ENCODE results near the gene EDNRA.

EDNRA gene

DNA sequence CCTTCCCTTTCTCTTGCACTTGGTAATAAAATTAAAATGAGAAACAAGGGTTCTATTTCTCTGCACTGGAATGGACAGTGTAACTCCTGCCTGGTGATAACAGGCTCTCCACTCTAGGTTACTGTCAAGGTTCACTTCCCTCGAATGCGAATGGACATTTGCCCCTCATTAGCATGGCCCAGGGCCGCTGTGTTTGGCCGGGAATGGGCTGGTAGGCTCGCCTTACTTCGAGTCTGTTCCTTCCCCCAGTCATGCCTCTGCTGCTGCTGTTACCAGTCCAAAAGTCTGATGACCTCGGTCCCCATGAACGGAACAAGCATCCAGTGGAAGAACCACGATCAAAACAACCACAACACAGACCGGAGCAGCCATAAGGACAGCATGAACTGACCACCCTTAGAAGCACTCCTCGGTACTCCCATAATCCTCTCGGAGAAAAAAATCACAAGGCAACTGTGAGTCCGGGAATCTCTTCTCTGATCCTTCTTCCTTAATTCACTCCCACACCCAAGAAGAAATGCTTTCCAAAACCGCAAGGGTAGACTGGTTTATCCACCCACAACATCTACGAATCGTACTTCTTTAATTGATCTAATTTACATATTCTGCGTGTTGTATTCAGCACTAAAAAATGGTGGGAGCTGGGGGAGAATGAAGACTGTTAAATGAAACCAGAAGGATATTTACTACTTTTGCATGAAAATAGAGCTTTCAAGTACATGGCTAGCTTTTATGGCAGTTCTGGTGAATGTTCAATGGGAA, 61.5 kb downstream of the EDNRA start:
- no peak for DNase-seq

DNA sequence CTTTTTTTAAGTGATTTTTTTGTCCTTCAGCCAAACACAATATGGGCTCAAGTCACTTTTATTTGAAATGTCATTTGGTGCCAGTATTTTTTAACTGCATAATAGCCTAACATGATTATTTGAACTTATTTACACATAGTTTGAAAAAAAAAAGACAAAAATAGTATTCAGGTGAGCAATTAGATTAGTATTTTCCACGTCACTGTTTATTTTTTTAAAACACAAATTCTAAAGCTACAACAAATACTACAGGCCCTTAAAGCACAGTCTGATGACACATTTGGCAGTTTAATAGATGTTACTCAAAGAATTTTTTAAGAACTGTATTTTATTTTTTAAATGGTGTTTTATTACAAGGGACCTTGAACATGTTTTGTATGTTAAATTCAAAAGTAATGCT, 62.1 kb downstream of the EDNRA start:
- DNase-seq: no peak

DNA sequence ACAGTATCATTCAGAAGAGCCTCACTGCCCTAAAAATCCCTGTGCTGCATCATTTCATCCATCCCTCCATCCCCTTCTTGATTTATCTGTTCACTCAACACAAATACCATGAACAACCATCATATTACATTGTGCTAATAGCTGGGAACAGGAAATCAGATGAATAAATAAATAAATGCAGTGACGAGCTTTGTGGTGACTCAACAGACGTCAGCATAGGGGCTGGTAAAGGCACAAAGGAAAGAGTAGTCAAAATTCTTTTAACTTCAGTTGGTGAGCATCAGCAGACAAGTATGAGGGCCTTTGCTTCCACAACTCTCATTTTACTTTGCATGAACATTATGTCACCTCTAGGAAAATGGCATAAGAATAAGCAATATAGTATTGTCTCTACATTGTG, 65.5 kb downstream of the EDNRA start:
- no peak for DNase-seq

DNA sequence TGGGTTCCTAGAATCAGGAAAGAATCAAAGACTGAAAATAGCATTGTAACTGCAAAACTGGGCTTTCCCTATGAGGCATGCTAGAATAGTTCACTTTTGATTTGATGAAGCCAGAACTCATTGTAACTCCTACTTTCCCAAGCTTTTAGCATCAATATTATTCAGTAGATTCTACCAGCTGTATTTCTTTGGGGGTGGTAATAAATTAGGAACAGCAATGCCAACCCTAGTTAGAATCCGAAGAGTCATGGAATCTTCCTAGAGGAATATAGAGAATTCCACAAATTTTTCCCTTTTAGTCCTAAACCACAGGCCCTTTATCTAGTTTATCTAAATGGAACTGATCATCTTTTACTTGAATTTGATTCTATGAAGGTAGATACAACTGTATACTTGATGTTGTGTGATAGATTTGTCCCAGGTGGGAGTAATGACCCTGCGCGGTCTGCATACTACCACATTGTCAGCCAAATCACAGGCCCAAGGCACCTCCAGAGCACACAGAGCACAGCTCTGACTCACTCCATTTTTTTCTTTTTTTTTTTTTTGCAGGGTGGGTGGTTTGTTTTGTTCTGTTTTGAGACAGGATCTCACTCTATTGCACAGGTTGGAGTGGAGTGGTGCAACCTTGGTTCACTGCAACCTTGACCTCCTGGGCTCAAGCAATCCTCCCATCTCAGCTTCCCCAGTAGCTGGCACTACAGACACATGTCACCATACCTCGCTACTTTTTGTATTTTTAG, 66.6 kb downstream of the EDNRA start:
- DNase-seq: no peak

DNA sequence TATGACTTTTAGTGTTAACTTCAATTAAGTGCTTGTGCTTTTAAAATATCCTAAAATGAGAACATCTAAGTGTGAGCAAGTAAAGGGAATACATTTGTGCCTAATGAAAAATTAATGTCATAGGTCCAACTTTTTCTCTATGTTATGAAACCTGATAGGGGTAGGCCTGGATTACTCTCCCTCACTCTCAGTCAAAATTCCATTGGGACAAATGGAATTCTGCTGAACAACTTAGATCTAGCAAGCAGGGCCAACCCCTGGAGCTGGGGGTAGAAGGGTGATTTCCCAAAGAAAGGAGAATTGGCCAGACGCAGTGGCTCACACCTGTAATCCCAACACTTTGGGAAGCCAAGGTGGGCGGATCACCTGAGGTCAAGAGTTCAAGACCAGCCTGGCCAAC, 67.4 kb downstream of the EDNRA start:
- DNase-seq: no peak

DNA sequence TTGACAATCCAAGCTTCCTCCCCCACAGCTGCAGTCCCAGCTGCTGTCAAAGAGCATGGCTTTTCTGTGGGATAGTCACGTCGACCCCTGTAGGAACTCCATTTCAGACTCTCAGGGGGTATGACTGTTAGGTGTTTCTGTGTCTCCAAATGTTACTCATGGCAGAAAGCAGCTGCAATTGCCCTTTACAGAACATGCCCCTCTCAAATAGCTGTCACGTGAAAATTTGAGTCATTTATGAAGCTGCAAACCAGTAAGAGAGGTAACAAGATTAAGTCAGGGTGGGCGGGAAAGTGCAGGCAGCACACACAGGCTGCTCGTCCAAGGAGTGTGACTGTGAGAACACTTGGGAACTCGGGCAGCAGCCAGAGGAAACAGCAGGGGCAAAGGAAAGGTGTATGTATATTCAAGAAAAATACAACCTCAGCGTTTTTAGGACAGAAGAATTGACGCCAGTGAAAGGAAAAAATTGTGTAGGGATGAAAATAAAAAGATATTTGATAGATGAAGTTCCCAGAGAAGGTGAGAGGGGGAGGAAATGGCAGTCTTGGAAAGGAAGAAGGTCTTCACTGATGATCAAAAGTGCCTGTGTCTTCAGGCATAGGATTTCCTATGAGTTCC, 69.8 kb downstream of the EDNRA start:
- no peak for DNase-seq

DNA sequence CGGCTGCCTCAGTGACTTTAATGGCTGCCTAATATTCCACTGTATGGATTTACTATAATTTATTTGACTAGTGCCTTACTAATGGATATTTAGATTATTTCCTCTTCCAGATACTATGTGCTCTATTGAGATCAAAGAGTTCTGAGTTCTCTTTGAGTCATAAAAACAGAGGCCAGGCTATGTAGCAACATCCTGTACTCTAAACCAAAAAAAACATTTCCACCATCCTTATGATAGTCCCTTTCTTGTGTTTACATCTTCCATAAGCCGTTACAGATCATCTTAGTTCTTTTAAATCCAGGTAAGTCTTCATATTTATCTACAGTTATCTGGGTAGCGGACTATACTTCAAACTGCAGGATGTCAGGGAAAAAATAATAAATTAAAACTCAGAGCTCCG, 79.7 kb downstream of the EDNRA start:
- no peak for DNase-seq

DNA sequence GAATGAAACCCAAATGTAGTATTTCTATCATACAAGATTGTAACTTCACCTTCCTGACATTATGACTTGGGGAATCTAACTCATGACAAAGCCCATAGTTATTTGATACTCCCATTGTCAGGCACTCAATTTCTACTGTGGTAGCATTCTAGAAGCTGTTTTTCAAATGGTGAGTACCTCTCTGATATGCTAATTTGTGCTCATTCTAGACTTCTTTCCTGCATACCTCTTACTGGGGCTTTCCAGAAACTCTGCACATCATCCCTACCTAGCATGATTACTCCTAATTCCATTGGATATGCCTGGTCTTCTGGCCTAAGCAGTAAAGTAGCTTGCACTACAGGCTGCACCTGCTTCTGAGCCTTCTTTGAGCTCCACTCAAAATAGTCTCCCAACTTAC, 85.9 kb downstream of the EDNRA start:
- DNase-seq: no peak

DNA sequence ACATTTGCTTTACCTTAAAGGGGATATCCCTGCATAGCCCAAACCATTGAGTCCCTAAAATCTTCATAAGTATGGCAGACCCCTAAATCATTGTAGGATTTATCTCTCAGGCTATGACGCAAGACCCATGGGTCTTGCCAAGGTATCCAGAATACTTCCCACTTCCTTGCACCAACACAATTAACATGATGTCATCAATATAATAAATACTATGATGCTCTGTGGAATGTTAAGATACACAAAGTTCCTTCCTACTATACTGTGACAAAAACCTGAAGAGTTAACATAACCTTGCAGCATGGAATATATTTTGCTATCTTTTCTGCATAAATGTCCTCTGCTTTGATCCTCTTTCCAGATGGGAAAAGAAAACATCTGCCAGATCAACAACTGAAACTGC, 86.4 kb downstream of the EDNRA start:
- no peak for DNase-seq

DNA sequence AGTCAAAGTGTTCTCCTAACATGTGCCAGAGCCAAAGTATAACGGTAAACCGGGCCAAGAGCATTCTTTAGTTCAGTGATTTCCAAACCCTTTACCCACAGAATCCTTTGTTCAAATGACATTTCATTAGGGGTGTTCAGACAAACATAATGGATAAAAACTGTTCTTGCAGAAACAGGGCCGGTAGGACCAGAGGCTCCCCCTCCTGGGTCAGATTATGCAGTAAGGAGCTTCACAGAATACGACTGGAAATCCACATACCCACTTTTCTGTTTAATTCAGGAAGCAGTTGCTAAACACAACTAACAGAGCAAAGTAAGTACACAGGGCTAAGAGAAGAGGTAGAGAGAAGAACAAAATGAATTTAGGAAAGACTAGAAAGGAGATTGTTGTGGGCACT, 89.7 kb downstream of the EDNRA start:
- DNase-seq: no peak

DNA sequence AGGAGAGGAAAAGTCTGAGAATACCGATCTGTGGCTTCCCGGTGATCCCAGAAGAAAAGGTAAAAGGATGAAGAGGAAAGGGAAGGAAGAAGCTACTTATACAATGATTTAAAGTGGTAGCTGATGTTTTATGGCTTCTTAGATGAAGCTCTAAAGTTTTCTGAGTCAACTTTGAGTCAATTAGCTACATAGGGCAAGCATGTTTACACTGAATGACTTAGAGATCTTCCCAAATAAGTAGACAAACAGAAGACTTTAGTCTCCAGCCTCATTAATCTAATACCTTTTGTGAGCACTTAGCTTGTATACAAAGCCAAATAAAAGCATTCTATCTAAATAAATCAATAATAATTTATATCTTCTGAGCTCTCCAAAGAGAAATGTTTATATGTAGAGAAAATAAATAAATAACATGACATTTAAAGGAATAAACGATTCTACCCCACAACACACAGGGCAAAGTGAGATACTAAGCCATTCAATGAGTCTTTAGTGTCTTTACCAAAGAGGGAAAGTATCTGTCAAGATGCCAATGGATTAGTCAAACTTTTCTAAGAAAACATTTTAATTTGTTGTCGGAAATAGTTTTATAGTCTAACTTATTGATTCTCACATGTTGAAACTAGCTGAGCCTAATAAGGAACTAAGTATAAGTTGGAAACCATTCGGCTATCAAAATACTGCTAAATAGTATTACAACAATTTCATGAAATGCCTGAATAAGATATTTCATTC, 90.3 kb downstream of the EDNRA start:
- no peak for DNase-seq

DNA sequence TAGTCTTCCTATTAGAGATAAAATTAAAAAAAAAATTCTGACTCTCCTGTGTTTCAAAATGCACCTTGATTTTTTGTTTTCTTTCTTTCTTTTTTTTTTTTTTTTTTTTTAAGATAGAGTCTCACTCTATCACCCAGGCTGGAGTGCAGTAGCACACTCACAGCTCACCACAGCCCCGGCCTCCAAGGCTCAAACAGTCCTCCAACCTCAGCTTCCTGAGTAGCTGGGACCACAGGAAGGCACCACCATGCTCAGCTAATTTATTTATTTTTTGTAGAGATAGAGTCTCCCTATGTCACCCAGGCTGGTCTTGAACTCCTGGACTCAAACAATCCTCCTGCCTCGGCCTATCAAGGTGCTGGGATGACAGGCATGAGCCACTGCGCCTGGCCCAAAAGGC, 95.2 kb downstream of the EDNRA start:
- no peak for DNase-seq

DNA sequence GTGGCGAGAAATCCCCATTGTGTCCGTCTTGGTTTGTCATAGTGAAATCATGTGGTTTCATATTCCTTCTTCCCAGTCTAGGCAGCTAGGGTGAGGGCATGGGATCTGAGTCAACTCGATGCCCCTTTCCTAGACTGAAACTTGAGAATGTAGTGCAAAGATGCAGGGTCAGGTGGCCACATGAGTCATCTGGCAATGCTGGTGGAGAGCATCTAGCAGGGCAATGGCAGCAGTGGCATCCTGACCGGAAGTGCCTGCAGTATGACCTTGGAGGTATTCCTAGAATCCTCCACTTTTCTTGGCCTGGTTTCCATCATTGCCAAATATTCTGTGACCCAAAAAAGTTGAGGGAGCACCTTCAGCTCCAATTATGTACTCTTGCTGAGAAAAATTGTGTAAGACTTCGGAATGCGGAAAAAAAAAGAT, 97.2 kb downstream of the EDNRA start:
- DNase-seq: no peak

DNA sequence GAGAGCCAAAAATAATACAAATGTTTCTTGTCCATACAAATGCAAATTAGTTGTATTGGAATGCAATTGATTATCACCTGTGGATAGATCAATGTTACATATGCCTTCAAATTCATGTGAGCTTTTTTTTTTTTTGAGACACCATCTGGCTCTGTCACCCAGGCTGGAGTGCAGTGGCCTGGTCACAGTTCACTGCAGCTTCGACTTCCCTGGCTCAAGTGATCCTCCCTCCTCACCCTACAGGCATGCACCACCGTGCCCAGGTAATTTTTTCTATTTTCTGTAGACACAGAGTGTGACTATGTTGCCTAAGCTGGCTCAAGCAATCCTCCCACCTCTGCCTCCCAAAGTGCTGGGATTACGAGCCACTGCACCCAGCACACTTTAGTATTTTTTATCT, 97.7 kb downstream of the EDNRA start:
- no peak for DNase-seq

DNA sequence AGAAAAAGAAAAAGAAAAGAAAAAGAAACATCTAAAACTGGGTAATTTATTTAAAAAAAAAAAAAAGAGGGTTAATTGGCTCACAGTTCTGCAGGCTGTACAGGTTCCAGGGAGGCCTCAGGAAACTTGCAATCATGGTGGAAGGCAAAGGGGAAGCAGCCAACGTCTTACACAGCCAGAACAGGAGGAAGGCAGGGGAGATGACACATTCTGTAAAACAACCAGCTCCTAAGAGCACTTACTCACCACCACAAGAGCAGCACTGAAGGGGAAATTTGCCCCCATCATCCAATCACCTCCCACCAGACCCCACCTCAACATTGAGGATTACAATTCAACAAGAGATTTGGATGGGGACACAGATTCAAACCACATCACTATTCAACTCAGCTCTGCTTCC, 99.5 kb downstream of the EDNRA start:
- DNase-seq: no peak

DNA sequence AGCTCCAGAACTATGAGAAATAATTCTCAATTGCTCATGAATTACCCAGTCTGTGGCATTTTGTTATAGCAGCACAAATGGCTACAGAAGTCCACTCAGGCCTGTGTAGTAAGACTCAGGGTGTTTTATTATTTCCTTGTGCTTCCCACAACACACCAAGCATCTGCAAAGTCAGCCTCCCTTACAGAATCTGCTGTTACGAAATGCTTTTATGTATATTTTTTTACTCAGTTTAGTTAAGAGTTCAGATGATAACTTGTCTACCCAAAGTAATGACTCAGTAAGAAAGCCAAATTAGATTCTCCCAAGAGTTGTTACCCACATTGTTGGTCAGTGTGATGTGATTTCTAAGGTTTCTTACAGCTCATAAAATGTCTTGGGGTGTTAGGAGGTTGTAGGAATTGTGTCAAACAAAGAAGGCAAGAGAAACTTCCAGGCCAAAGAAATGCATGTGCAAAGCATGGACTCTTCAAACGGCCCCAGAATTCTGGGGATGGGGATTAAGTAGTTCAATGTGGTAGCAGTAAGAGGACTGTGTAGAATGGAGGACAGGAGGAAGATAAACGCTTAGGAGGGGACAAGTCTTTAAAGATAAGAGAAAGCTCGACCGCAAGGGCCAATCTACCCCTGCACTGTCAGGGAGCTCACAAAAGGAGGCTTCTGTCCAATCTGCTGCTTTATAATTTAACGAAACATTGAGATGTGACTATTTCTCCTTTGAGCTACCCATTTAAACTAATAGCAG, 100.9 kb downstream of the EDNRA start:
- DNase-seq: no peak

DNA sequence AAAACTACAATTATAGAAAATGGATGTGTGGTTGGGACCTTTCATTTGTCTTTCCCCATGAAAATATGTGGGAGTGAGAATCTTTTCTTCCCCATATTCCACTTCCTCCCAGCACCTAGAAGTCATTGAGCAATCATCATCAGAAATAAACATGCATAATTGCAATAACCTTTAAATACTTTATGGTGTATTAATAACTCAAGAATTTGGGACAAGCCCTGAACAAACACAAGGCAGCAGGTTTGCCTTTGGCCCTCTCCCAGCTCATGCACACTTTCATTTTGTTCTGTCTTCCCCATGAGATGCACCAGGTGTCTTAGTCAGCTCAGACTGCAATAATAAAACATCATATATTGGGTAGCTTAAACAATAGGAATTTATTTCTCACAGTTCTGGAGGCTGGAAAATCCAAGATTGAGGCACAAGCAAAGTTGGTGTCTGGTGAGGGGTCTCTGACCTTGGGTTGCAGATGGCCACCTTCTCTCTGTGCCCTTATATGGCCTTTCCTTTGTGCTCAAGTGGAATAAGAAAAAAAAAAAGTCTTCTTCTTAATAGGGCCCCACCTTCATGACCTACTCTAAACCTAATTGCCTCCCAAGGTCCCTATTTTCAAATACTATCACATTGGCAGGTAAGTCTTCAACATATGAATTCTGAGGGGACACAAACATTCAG, 101.6 kb downstream of the EDNRA start:
- DNase-seq: no peak

DNA sequence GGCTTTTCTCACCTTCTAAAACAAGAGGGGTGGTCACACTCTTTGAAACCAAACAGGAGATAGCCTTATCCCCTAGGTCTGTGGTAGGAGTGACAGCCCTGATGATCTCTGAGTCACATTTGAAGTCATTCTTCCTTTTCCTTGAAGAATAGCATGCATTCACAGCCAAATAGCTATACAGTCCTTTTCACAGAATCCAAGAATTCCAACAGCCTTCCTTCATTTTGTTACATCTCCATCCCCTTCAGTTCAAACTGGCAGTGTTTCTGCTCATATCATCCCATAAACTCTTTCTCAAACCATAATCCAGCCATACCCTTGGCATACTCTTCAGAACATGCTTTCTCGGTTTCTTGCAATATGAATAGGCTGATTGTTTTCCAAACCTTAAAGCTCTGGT, 103.0 kb downstream of the EDNRA start:
- DNase-seq: no peak

DNA sequence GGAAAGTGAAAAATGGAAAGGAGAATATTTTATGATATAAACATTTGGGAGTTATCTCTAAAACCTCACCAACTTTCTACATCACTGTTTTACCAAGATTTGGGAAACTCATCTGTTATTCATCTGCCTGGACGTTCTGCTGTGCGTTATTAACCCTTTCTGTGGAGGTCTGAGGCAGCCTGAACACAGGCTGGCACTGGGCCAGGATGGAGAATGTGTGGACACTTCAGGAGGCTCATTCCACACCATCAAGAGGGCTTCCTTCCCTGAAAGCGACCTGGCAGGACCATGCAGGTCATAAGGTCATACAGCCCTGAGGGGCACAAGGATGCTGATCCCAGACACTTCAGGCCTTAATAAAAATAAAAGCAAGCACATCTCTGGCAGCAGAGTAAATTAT, 105.1 kb downstream of the EDNRA start:
- no peak for DNase-seq

DNA sequence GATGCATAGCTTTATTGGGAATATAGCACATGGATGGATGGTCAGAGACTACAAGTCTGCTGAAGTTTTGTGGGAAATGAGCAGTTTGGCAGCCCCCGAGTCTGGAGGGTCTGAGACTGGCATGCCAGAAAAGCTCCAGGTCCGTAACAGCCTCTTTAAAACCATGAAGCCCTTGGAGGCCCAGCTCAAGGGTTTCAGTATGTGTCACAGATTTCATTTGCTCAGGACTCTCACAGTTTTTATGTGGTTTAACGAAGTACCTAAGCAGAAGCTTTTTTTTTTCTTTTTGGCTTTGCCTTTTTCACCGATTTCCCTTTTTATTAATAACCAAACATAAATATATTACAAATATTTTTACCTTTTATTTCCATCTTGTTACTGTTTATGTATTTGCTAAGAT, 105.7 kb downstream of the EDNRA start:
- no peak for DNase-seq

DNA sequence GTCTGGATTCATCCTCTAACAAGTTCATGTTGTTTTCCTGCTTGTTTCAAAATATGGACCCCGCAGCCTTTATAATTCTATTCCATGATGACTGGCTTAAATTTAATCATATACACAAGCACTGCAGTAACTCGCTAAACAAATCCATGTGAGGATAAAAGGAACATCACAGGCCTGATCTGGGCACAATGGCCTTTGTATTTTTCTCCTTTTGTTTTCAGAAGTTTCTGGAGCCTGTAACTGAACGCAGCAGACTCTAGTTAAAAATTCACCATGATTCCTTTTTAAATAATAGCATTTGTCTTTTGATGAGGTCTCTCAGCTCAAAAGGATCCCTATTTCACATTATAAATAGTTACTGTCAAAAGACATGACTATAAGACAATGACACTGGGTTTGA, 106.1 kb downstream of the EDNRA start:
- no peak for DNase-seq

DNA sequence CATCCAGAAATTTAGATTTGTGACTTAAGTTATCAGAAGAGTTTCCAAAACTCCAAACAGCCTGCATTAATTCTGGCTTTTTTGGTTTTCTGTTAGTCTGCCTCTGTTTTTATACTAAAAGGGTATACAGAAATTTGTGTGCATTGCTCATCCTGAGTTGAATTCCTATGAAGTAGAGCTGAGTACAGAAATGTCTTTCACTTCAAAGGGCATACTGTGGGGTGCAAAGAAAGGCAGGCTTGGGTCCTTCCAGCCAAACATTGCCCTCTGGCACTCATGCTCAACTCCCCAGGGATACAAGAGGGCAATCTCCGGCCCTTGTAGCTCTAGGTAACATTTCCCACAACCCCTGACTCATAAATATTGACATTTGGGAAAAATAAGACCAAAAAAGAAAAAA, 108.7 kb downstream of the EDNRA start:
- DNase-seq: no peak

Data from activated CD4-positive, CD25-positive, alpha-beta regulatory T cell (primary cell).